Natural killer cell (primary cell): ENCODE data around the gene TBL1X. TPM values are rescaled to one million over a fixed set of nuclear protein-coding genes. Genes with fewer than 3 reads are reported as not detected.

Source experiments
- ATAC-seq, 3 donors: fragments of 150-1000 bp in 2 of 3; fragments of 200-7000 bp in 1 of 3; cut with Tn5 transposase; 1 replicate in 1 of 3; 2 replicates in 2 of 3; pipeline ENCODE4 v1.10.0; 2021; ENCODE audit warnings: mild to moderate bottlenecking in 2 of 3, moderate library complexity in 2 of 3
- DNase-seq, 2 donors: peaks; one replicate each; pipeline versions ENCODE4 v3.0.0 to v3.0.0-alpha.2; 2013 to 2021; ENCODE audit warnings: mixed read lengths in 1 of 2
- H3K27ac ChIP-seq: one replicate; pipeline ENCODE4 v1.5.1; 2013; ENCODE audit warnings: mild to moderate bottlenecking, low read length
- H3K27me3 ChIP-seq: one replicate; pipeline ENCODE4 v1.6.1; 2013; ENCODE audit warnings: low read length; ENCODE audit not compliant: control insufficient read depth, insufficient read depth
- H3K36me3 ChIP-seq: one replicate; pipeline ENCODE4 v1.6.1; 2013; ENCODE audit warnings: low read length; ENCODE audit not compliant: control insufficient read depth, insufficient read depth
- H3K4me1 ChIP-seq: one replicate; pipeline ENCODE4 v1.6.1; 2013; ENCODE audit warnings: low read length; ENCODE audit not compliant: control insufficient read depth, insufficient read depth
- H3K4me3 ChIP-seq: one replicate; pipeline ENCODE4 v1.5.1; 2013; ENCODE audit warnings: low read length
- H3K9me3 ChIP-seq: one replicate; pipeline ENCODE4 v1.6.1; 2013; ENCODE audit warnings: low read length; ENCODE audit not compliant: control insufficient read depth, insufficient read depth
- H3K27ac Mint-ChIP-seq, 2 donors: one replicate each; pipeline ENCODE4 v1.8.0; 2022; ENCODE audit warnings: mild to moderate bottlenecking in 2 of 2, mixed read lengths in 2 of 2, moderate library complexity in 1 of 2
- H3K27me3 Mint-ChIP-seq, 2 donors: one replicate each; pipeline ENCODE4 v1.8.0; 2022; ENCODE audit warnings: low read depth in 2 of 2, mixed read lengths in 2 of 2
- H3K36me3 Mint-ChIP-seq: one replicate; pipeline ENCODE4 v1.8.0; 2022; ENCODE audit warnings: mixed read lengths
- H3K4me1 Mint-ChIP-seq, 2 donors: one replicate each; pipeline ENCODE4 v1.8.0; 2022; ENCODE audit warnings: mixed read lengths in 2 of 2
- H3K4me3 Mint-ChIP-seq: one replicate; pipeline ENCODE4 v1.8.0; 2022; ENCODE audit warnings: mild to moderate bottlenecking, moderate library complexity, mixed read lengths
- H3K9me3 Mint-ChIP-seq, 2 donors: one replicate each; pipeline ENCODE4 v1.8.0; 2022; ENCODE audit warnings: mixed read lengths in 2 of 2
- CTCF ChIP-seq: fragments of 200-600 bp; IDR thresholded peaks from one replicate; pipeline ENCODE4 v1.8.0; 2022; ENCODE audit warnings: antibody characterized with exemption
- WGBS: methylation state at CpG from one replicate; pipeline ENCODE4 v1.1.7; 2013; ENCODE audit warnings: missing lambda C conversion rate; ENCODE audit not compliant: insufficient coverage; 5-methylcytosine and 5-hydroxymethylcytosine counted together
- intact Hi-C: fragments of 100-400 bp; cut with micrococcal nuclease; formaldehyde crosslinking; loops from one replicate; pipeline ENCODE4 v1.14.2; 2022
- total RNA-seq, 4 donors: library from RNA; stranded (reverse); fragments of 120-200 nt in 1 of 4; gene quantifications; one replicate each; pipeline versions ENCODE4 v1.2.3 to v1.2.4, GENCODE V29; 2013 to 2022

The TBL1X gene
- total RNA-seq, 3 donors from 2014 or later (not counting 1 experiment from before 2014, with no cell fraction given), result 21.9 to 43.8 (median 32.7) TPM

DNA sequence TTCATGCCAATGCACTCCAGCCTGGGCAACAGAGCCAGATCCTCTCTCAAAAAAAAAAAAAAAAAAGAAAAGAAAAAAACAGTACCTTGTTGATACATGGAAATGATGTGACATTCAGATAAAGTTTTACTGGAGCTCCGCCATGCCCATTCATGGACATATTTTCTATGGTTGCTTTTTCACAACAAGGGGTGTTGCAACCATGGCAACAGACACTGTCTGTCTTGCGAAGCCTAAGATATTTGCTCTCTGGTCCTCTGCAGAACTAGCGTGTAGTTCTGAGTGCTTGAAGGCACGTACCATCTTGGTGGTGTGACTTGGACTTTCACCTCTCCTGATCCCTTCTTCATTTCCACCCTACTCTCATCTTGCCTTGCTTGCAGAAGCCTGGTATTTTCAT lies 53.2 kb downstream of the TBL1X start:
- ATAC-seq, result no peak
- Mint-ChIP-seq H3K27me3 (no peaks in the 10 kb centered on the region), H3K36me3 (no peaks in the 10 kb centered on the region), H3K4me1 (peaks cover 31 to 59% of the 10 kb centered on the region in 2 donors), H3K27ac (no peak overlapping the region), H3K4me3 (no peak overlapping the region), H3K9me3 (no peaks in the 10 kb centered on the region)
- Histone ChIP-seq H3K27ac (no peak overlapping the region), H3K36me3 (no peaks in the 10 kb centered on the region), H3K4me3 (no peak overlapping the region), H3K27me3 (no peaks in the 10 kb centered on the region), H3K4me1 (peaks cover 20% of the 10 kb centered on the region), H3K9me3 (no peaks in the 10 kb centered on the region)
- DNase-seq, result no peak
- WGBS, result 100% methylated on average over 4 of the region's 4 CpGs
- TF ChIP-seq CTCF, result no peak
- intact Hi-C loops, result no loop called here

GRCh38 chrX:9518889-9519288 lies 54.0 kb downstream of the TBL1X start:
- intact Hi-C loops, result no loop called here
- H3K9me3 Mint-ChIP-seq, result no peaks in the 10 kb centered on the region
- H3K36me3 Mint-ChIP-seq, result no peaks in the 10 kb centered on the region
- no peak overlapping the region for H3K27ac ChIP-seq
- H3K4me1 ChIP-seq, result peaks cover 20% of the 10 kb centered on the region
- no peak for TF ChIP-seq CTCF
- no peaks in the 10 kb centered on the region for H3K9me3 ChIP-seq
- 95% methylated on average over 4 of the region's 5 CpGs for WGBS
- peaks cover 31 to 55% of the 10 kb centered on the region in 2 donors for H3K4me1 Mint-ChIP-seq
- DNase-seq, result no peak
- no peak overlapping the region for H3K4me3 Mint-ChIP-seq
- no peak for ATAC-seq
- H3K27me3 ChIP-seq, result no peaks in the 10 kb centered on the region
- no peaks in the 10 kb centered on the region for H3K36me3 ChIP-seq
- no peak overlapping the region for H3K4me3 ChIP-seq
- H3K27ac Mint-ChIP-seq, result no peak overlapping the region
- no peaks in the 10 kb centered on the region for H3K27me3 Mint-ChIP-seq

DNA sequence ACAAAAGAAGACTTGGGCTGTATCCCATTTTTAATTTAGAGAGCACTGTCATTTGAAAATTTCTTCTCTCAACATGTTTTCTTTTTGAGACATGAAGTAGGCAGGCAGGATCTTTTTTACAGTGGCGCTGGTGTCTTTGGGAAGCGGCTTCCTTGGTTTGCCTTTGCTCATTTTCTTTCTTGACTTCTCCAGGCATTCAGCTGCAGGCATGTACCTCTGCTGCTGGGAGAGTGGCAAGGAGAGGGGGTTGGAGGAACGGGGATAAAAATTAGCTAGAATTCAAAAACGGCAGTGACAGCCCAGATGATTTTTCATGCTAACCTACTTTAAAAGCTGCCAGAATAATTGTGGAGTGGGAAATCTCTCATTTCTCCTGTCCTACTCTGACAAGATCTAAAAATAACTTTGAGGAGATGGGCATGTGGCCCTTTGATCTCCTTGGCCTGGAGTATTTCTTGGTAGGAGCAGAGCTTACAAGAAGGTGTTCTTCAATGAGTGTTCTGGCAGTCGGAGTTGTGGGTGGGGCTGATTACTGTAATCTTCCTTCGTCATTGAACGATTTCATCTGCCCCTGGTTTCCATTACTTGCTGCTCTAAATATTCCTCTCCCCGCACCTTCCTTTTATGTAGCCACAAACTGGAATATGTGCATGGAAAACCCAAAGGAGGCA lies 54.8 kb downstream of the TBL1X start:
- H3K4me3 Mint-ChIP-seq, result no peak overlapping the region
- H3K36me3 Mint-ChIP-seq, result no peaks in the 10 kb centered on the region
- intact Hi-C loops, result no loop called here

More for the DNA sequence above, 54.8 kb downstream of the TBL1X start:
- no peak for DNase-seq
- no peak overlapping the region for H3K27ac Mint-ChIP-seq
- Histone ChIP-seq H3K4me1 (peaks cover 20% of the 10 kb centered on the region), H3K9me3 (no peaks in the 10 kb centered on the region), H3K4me3 (no peak overlapping the region), H3K27ac (no peak overlapping the region), H3K36me3 (no peaks in the 10 kb centered on the region), H3K27me3 (no peaks in the 10 kb centered on the region)
- H3K4me1 Mint-ChIP-seq, result peaks cover 28 to 51% of the 10 kb centered on the region in 2 donors
- WGBS, result 94% methylated on average over 8 of the region's 8 CpGs
- H3K27me3 Mint-ChIP-seq, result no peaks in the 10 kb centered on the region
- no peak for ATAC-seq
- TF ChIP-seq CTCF, result no peak
- no peaks in the 10 kb centered on the region for H3K9me3 Mint-ChIP-seq
